Neutrophil (primary cell): ENCODE data around the gene THSD4.

Experiments used
- H3K27ac ChIP-seq: fragments of 200-600 bp; sonication (generic); 2 replicates; pipeline ENCODE4 v1.5.1; 2016; ENCODE audit warnings: mild to moderate bottlenecking, moderate library complexity
- H3K27me3 ChIP-seq: fragments of 200-600 bp; sonication (generic); 2 replicates; pipeline ENCODE4 v1.6.0; 2016; ENCODE audit warnings: mild to moderate bottlenecking
- H3K36me3 ChIP-seq: fragments of 200-600 bp; sonication (generic); 2 replicates; pipeline ENCODE4 v1.5.1; 2017
- H3K4me1 ChIP-seq, 2 experiments: fragments of 200-600 bp in 1 of 2; sonication (generic) in 1 of 2; 1 replicate in 1 of 2; 2 replicates in 1 of 2; pipeline versions ENCODE4 v1.5.1 to v1.6.1; 2013 to 2016; ENCODE audit warnings: low read depth in 1 of 2, low read length in 1 of 2, mild to moderate bottlenecking in 1 of 2, moderate library complexity in 1 of 2; ENCODE audit not compliant: control insufficient read depth in 1 of 2, insufficient read depth in 1 of 2
- H3K4me3 ChIP-seq, 2 experiments: fragments of 200-600 bp in 1 of 2; sonication (generic) in 1 of 2; 1 replicate in 1 of 2; 2 replicates in 1 of 2; pipeline ENCODE4 v1.5.1; 2013 to 2016; ENCODE audit warnings: low read depth in 1 of 2, low read length in 1 of 2, mild to moderate bottlenecking in 1 of 2, moderate library complexity in 1 of 2
- H3K9me3 ChIP-seq: fragments of 200-600 bp; sonication (generic); 2 replicates; pipeline ENCODE4 v1.5.1; 2016
- TF ChIP-seq, protein P1 (sequence below): fragments of 200-600 bp; sonication (generic); IDR thresholded peaks from 2 replicates; pipeline ENCODE4 v1.5.1; 2016; ENCODE audit warnings: antibody characterized with exemption

Gene THSD4

DNA sequence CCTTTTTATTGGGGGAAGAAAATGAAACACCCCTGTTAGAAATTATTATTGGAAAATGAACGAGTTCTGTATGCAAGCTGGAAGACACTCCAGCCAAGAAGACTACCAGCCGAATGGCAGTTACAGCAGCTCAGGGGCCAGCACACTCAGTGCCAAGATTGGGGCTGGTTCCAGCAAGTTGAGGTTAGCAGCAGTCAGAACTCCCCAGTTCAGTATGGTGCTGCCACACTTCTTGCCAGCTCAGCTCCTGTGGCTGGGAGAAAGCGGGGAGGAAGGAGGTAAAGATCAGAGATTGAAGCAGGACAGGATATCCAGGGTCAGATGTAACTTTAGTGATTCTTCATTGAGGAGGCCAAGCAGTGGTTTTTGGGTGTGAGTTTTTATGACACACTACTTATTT lies 414.8 kb downstream of the THSD4 start:
- Histone ChIP-seq H3K4me1 (peaks cover 9 to 15% of the 10 kb centered on the region in 2 experiments), H3K9me3 (peaks cover 5% of the 10 kb centered on the region), H3K4me3 (no peak overlapping the region), H3K27ac (no peak overlapping the region), H3K27me3 (peaks cover 48% of the 10 kb centered on the region), H3K36me3 (no peaks in the 10 kb centered on the region)
- TF ChIP-seq, protein P1, sequence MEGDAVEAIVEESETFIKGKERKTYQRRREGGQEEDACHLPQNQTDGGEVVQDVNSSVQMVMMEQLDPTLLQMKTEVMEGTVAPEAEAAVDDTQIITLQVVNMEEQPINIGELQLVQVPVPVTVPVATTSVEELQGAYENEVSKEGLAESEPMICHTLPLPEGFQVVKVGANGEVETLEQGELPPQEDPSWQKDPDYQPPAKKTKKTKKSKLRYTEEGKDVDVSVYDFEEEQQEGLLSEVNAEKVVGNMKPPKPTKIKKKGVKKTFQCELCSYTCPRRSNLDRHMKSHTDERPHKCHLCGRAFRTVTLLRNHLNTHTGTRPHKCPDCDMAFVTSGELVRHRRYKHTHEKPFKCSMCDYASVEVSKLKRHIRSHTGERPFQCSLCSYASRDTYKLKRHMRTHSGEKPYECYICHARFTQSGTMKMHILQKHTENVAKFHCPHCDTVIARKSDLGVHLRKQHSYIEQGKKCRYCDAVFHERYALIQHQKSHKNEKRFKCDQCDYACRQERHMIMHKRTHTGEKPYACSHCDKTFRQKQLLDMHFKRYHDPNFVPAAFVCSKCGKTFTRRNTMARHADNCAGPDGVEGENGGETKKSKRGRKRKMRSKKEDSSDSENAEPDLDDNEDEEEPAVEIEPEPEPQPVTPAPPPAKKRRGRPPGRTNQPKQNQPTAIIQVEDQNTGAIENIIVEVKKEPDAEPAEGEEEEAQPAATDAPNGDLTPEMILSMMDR, result no peak

DNA sequence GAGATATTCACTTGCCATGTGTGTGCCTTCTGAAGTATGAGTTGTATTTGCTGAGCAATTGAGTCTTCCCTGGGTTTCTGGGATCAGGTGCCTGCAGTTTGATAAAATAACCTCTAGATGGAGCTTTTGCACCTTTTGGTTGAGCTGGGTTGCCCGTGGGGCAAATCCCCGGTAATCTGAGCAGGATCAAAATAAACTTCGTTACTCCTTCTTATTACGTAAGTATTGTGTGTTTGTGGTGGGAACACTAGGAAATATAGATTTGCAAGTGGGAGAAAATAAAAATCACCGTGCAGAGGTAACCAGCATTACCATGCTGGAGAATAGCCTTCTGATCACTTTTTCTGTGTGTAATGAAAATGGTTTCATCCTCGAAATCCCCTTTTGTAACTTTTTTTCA lies 417.7 kb downstream of the THSD4 start:
- Histone ChIP-seq H3K27me3 (peaks cover 19% of the 10 kb centered on the region), H3K27ac (no peak overlapping the region), H3K9me3 (peaks cover 5% of the 10 kb centered on the region), H3K4me1 (peaks cover 9 to 15% of the 10 kb centered on the region in 2 experiments), H3K36me3 (no peaks in the 10 kb centered on the region), H3K4me3 (no peak overlapping the region)
- TF ChIP-seq, protein P1, result no peak

DNA sequence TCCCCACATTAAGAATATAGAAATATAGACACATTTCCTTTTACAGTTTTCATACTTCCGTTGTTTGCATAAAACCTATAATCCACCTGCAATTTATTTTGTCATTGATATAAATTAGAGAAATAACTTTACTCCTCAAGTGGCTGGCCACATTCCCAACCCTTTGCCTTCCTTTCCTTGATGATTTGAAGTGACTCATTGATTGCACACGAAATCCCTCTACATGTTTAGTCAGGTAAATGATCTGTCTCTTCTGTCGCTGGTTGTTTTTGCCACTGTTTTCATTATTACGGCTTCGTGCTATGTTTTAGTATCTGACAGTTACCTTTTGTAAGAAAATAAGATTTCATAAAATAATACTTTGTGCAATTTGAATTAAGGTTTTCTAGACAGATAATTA lies 422.9 kb downstream of the THSD4 start:
- Histone ChIP-seq H3K27me3 (peaks cover 11% of the 10 kb centered on the region), H3K27ac (no peak overlapping the region)

DNA sequence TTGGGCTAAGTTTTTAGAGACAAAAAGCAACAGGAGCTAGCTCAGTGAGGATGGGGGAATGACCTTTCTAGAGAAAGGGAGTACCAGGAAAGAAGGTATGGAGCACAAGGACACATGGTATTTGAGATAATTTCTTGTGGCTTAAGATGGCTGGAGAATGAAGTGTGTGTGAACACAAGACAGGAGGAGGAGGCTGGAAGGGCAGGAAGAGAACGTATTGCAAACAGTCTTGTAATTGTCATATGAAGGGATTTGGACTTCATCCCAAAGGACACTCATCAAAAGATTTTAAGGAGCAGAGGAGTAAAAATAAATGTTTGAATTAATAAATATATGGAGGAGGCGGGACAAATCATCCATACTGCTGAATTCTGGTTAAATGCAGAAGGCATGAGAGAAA lies 426.5 kb downstream of the THSD4 start:
- Histone ChIP-seq H3K36me3 (no peaks in the 10 kb centered on the region), H3K4me3 (no peak overlapping the region), H3K9me3 (no peaks in the 10 kb centered on the region), H3K4me1 (no peaks in the 10 kb centered on the region), H3K27me3 (peaks cover 19% of the 10 kb centered on the region), H3K27ac (no peak overlapping the region)
- TF ChIP-seq, protein P1, result no peak

More for the DNA sequence above, 422.9 kb downstream of the THSD4 start:
- H3K4me3 ChIP-seq, result no peak overlapping the region
- TF ChIP-seq, protein P1, result no peak
- H3K36me3 ChIP-seq, result no peaks in the 10 kb centered on the region
- peaks cover under 1% of the 10 kb centered on the region for H3K9me3 ChIP-seq
- H3K4me1 ChIP-seq, result no peaks in the 10 kb centered on the region

DNA sequence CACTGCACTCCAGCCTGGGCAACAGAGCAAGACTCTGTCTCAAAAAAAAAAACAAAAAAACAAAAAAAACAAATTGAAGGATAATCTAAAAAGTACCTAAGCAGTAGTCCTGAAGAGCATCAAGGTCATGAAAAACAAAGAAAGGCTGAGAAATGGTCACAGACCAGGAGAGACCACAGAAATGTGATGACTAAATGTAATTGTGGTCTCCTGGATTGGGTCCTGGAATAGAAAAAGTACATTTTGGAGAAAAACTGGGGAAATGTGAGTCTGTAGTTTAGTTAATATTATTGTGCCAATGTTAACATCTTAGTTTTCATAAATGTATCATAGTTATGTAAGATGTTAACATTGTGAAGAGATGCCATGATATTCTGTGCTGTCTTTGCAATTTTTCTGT lies 427.6 kb downstream of the THSD4 start:
- TF ChIP-seq, protein P1, result no peak
- no peak overlapping the region for H3K4me3 ChIP-seq
- H3K9me3 ChIP-seq, result no peaks in the 10 kb centered on the region

DNA sequence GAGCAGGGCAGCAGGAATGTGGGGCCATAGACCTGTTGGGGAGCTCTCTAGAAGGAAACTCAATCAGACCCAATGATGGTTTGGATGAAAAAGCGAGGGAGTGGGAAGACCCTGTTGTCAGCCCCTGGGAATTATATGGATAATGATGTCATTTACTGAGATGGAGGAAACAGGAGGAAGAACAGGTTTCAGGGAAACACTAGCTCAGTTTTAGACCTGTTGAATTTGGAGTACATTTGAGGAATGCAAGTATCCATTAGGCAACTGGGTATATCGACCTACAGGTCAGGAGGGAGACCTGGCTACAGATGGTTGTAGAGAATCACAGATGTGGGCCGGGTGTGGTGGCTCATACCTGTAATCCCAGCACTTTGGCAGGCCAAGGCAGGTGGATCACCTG lies 428.1 kb downstream of the THSD4 start:
- TF ChIP-seq, protein P1, result no peak
- H3K9me3 ChIP-seq, result no peaks in the 10 kb centered on the region
- no peak overlapping the region for H3K4me3 ChIP-seq
- H3K4me1 ChIP-seq, result no peaks in the 10 kb centered on the region
- H3K36me3 ChIP-seq, result no peaks in the 10 kb centered on the region
- no peak overlapping the region for H3K27ac ChIP-seq
- H3K27me3 ChIP-seq, result peaks cover 25% of the 10 kb centered on the region

More for the DNA sequence above, 427.6 kb downstream of the THSD4 start:
- Histone ChIP-seq H3K36me3 (no peaks in the 10 kb centered on the region), H3K27ac (no peak overlapping the region), H3K27me3 (peaks cover 25% of the 10 kb centered on the region), H3K4me1 (no peaks in the 10 kb centered on the region)
